Measurements from ENCODE around the gene SIK2. TPM values are rescaled to one million over a fixed set of nuclear protein-coding genes. Genes with fewer than 3 reads are reported as not detected.

SIK2 gene
- total and polyA plus RNA-seq, 9 of the 15 experiments (the other 6 are each of a cell fraction or from before 2014, with no cell fraction given), result 0.74 to 11.6 (median 3.8) TPM

GRCh38 chr11:111718436-111718835, 116.2 kb downstream of the SIK2 start:
- no TSS peak for BruUV-seq (replicated peaks)
- DNase-seq (ENCODE audit: extremely low read depth in 1 of 4, low spot score in 3 of 4), result no peak
- no peak overlapping the region for H2AFZ ChIP-seq (ENCODE audit: low read depth, low read length)
- H3K4me2 ChIP-seq (ENCODE audit: insufficient read depth, low read length), result no peak overlapping the region
- CTCF ChIA-PET (ENCODE audit: low intra/inter-chr PET ratio), result no interaction called here
- H3K9me1 ChIP-seq (ENCODE audit: control insufficient read depth, insufficient read depth, low read length), result no peaks in the 10 kb centered on the region
- no peak overlapping the region for H3K4me3 ChIP-seq
- FAIRE-seq, result no peak
- ATAC-seq, result no peak
- 0 out of 2 replicates have a peak, but pooled peaks cover 3% of the 10 kb centered on the region for H4K20me1 ChIP-seq (replicated peaks; ENCODE audit: control insufficient read depth, insufficient read depth, low read length)
- no peak for TF ChIP-seq ZNF583 (CRISPR knock-in tag; IDR thresholded peaks at IDR 0.05)
- no peak for TF ChIP-seq ZMIZ1 (IDR thresholded peaks at IDR 0.05; ENCODE audit: low read depth in 2 of 2, low read length in 2 of 2)
- no peak for TF ChIP-seq TOE1 (IDR thresholded peaks at IDR 0.05; ENCODE audit: borderline replicate concordance)
- no peak for TF ChIP-seq TOE1 (CRISPR knock-in tag; IDR thresholded peaks at IDR 0.05; ENCODE audit: borderline replicate concordance, low read depth)
- TF ChIP-seq PRDM10 (IDR thresholded peaks at IDR 0.05; ENCODE audit: partially characterized antibody), result no peak
- no peak for TF ChIP-seq EP400 (IDR thresholded peaks at IDR 0.05)
- TF ChIP-seq TCF15 (CRISPR knock-in tag; IDR thresholded peaks at IDR 0.05), result no peak
- TF ChIP-seq ELK1 (CRISPR knock-in tag; IDR thresholded peaks at IDR 0.05), result no peak
- TF ChIP-seq CHD1 (IDR thresholded peaks at IDR 0.05; ENCODE audit: low read length), result no peak
- intact Hi-C loops (cut with micrococcal nuclease), result no loop called here
- POLR2A ChIA-PET, result interaction anchor here (1.0 kb wide), 1 partner anchor 20 kb away, joined by 5 read pairs; no protein-coding TSS in a partner anchor
- no peaks in the 10 kb centered on the region for H3K79me2 ChIP-seq (ENCODE audit: control insufficient read depth, insufficient read depth, low read length)
- H3K27me3 ChIP-seq (ENCODE audit: control insufficient read depth in 2 of 2, insufficient read depth in 2 of 2, low read length in 2 of 2), result no peaks in the 10 kb centered on the region
- in situ Hi-C loops (cut with MboI), result no loop called here
- H3K4me1 ChIP-seq (replicated peaks in 1 of 2; ENCODE audit: control insufficient read depth in 2 of 2, insufficient read depth in 2 of 2, low read length in 2 of 2), result no peaks in the 10 kb centered on the region
- no peak overlapping the region for H3K27ac ChIP-seq (ENCODE audit: extremely low read depth, low read depth, low read length)
- no peaks in the 10 kb centered on the region for H3K9me3 ChIP-seq (replicated peaks; ENCODE audit: control insufficient read depth, insufficient read depth, low read depth, low read length)
- H3K36me3 ChIP-seq (ENCODE audit: control insufficient read depth, insufficient read depth, low read length), result peaks cover 58% of the 10 kb centered on the region; the same call in 2 of the 3 replicates
- WGBS (ENCODE audit: insufficient coverage, low coverage, missing lambda C conversion rate), result 83% methylated on average over 6 of the region's 6 CpGs
- H3K9ac ChIP-seq (ENCODE audit: insufficient read depth in 1 of 2, low read depth in 2 of 2, low read length in 2 of 2), result no peak overlapping the region
